ENCODE results near the gene LSM14A.
"Not testable (repeated sequence)": the region's sequence is repeated elsewhere in the genome, so short reads cannot be mapped to it uniquely, and the experiment has no call there.

Gene LSM14A

GRCh38 chr19:34232566-34233481 lies 60.5 kb downstream of the LSM14A start:
- DNase-seq, result no peak

DNA sequence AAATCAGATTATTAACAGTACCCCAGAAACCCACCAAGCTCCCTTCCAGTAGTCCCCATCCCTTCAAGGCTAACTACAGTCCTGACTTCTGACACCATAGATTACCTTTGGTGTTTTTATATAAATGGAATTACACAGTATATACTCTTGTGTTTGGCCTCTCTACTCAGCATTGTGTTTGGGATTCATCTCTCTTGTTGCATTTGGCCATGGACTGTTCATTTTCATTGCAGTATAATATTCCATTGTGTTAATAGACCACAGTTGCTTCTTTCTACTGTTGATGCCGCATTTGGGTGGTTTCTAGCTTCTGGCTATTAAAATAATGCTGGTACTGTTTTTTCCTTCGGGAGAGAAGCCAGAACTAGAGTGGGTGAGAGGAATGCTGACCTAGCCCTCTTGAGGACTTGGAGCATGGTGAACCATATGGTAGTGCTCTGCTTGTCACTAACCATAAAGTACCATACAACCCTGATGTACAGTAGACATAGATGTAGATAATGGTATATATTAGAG lies 63.2 kb downstream of the LSM14A start:
- no peak for DNase-seq

DNA sequence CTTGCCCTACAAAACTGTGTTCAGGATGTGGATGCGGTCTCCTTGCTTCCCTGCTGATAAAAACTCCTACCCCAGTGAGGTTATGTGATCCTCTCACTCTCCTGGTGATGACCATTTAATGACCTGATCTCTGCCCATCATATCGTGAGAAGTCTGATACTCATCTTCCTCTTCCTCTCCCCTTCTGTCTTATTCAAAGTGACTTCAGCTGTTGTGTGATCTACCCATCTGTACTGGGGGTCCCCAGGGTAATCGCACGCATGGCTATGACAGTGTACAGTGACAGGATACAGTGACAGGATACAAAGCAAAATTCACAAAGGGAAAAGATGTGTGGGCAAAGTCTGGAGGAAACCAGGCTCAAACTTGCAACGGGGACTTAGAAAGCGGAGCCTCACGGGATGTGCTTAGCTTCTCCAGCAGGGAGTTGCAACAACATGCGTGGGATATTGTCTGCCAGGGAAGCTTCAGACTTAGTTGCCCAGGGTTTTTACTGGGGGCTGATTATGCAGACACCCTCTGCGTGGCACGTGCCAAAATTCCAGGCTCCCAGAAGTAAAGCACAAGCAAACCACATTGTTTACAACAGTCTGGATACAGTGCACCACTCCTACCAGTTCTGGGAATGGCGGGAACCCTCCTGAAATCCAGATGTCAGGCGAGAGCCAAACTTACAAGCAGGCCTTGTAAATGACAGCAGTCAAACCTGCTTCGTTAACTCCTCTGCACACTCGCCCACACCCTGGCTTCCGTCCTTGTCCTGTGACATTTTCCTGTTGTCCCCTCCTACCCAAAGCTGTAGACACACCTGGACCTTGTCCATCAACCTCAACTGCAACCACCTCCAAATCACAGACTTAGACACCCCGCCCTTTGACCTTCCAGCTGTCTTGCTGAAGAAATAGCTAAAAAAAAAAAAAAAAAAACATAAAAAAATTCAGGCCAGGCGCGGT lies 64.0 kb downstream of the LSM14A start:
- DNase-seq, result no peak

DNA sequence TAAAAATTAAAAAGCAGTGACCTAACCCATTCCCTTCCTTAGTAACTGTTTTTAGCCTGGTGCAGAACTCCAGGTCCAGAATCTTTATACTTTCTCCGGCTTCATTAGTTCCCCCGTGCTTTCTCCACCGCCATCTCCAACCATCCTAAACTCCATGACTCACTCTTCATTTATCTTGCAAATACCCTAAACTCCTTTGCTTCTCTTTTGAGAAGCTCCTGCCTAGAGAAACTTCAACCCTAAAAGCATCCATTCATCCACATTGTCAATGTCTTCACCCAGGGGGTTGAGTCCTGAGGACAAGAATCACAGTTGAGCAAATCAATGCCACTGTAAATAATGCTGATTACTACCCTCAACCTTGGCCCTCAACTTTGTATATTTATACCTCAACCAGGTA lies 65.0 kb downstream of the LSM14A start:
- DNase-seq, result no peak

- DNase-seq, result no peak
Observed at GRCh38 chr19:34237939-34238338, 65.6 kb downstream of the LSM14A start.

DNA sequence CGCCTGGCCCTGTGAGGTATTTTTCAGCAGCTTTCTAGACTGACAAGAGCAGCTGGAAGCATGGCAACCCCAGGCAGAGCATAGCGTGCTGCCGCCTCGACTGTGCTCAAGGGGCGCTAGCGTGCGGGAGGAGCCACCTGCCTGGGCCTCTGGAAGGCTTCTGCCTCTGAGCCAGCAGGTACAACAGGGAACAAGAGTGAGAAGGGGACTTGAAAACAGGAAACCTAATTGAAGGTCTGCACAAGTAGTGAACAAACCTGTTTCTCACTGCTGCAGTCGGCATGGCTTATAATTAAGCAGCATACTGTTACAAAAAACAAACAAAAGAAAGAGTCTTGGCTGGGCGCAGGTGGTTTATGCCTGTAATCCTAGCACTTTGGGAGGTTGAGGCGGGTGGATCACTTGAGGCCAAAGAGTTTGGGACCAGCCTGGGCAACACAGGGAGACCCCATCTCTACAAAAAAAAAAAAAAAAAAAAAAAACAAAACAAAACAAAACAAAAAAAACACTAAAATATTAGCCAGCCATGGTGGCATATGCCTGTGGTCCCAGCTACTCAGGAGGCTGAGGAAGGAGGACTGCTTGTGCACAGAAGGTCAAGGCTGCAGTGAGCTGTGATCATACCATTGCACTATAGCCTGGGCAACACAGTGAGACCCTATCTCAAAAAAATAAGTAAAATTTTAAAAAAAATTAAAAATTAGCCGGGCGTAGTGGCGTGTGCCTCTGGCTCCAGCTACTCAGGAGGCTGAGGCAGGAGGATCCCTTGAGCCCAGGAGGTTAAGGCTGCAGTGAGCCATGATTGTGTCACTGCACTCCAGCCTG lies 69.4 kb downstream of the LSM14A start:
- DNase-seq, result peak; percentile 56

- not testable (repeated sequence) for DNase-seq
Observed at GRCh38 chr19:34243138-34243875, 71.0 kb downstream of the LSM14A start.

DNA sequence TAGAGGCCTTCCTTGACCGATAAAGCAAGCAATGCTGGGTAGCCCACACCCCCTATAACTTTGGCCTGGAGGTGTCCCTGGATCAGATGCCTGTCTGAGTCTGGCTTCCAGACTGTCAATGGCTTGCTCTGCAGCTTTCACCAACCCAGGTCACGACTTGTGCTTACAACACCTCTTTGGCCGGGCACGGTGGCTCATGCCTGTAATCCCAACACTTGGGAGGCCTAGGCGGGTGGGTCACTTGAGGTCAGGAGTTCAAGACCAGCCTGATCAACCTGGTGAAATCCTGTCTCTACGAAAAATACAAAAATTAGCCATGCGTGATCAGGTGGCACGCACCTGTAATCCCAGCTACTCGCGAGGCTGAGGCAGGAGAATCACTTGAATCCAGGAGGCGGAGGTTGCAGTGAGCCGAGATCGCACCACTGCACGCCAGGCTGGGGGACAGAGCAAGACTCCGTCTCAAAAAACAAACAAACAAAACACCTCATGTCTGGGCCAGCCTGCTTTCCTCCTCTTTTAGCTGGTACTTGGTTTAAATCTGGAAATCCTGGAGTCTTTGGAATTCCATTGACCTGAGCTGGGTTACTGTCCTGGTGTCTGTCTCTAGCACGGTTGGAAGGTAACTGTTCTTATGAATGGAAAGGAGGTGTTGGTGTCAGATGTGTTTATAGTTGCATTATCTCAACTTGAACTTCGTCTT lies 71.7 kb downstream of the LSM14A start:
- no peak for DNase-seq

DNA sequence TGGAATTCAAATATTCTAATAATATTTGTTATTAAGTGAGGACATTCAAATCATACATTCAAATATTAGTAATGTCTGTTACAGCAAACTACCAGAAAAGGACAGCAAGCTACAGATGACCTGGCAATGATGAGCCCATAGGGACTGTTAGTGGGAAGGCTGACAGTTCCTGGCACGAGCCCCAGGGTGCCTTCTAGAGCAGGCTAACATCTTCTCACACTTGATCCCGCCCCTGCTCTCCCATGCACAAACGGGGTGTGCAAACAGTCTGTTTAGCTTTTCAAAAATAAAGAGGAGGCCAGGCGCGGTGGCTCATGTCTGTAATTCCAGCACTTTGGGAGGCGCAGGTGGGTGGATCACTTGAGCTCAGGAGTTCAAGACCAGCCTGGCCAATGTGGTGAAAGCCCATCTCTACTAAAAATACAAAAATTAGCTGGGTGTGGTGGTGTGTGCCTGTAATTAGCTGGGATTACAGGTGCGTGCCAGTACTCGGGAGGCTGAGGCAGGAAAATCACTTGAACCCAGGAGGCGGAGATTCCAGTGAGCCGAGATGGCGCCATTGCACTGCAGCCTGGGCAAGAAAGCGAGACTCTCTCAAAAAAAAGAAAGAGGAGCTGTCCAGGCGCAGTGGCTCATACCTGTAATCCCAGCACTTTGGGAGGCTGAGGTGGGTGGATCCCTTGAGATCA lies 72.5 kb downstream of the LSM14A start:
- no peak for DNase-seq

DNA sequence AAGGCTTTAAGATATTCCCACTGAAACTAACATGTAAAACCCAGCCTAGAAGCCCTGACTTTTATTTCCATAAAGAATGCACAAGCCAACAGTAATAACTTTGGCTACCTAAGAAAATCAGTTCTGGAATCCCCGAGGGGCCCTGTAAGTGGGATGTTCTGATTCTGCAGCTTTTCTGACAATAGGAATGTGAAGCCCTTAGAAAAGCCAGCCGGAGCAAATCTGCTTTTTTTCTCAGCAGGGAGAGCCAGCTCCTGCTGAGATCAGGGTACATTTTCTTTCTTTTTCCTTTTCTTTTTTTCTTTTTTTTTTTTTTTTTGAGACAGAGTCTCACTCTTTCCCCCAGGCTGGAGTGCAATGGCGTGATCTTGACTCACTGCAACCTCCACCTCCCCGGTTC lies 74.0 kb downstream of the LSM14A start:
- DNase-seq, result no peak

DNA sequence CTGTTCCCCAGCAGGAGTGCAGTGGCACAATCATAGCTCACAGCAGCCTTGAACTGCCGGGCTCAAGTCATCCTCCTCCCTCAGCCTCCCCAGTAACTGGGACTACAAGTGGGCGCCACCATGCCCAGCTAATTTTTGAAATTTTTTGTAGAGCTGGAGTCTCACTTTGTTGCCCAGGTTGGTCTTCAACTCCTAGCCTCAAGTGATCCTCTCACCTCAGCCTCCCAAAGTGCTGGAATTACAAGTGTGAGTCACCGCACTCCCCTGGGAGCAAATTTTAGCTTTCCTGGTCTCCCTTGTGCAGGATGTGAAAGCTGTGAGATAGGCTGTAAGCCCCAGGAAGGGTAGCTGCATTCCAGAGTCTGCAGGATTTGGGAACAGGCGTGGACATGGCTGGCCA lies 76.6 kb downstream of the LSM14A start:
- DNase-seq, result no peak

DNA sequence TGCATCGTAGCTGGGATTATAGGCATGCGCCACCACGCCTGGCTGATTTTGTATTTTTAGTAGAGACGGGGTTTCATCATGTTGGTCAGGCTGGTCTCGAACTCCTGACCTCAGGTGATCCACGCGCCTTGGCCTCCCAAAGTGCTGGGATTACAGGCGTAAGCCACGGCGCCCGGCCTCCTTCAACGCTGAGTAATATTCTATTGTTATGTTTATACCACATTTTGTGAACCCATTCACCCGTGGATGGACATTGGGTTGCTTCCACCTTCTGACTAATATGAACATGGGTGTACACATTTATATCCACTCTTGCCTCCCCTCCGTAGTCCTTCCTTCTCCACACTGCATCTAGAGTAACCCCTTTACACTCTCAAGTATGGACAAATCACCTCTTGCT lies 80.9 kb downstream of the LSM14A start:
- not testable (repeated sequence) for DNase-seq

DNA sequence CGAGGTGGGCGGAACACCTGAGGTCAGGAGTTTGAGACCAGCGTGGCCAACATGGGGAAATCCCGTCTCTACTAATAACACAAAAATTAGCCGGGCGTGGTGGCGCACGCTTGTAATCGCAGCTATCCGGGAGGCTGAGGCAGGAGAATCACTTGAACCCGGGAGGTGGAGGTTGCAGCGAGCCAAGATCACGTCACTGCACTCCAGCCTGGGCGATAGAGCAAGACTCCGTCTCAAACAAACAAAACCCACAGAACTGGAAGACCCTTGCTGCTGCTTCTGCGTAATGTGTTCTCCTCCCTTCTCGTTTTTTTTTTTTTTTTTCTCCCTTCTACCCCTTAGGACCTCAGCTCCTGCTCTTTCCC lies 81.4 kb downstream of the LSM14A start:
- DNase-seq, result not testable (repeated sequence)

DNA sequence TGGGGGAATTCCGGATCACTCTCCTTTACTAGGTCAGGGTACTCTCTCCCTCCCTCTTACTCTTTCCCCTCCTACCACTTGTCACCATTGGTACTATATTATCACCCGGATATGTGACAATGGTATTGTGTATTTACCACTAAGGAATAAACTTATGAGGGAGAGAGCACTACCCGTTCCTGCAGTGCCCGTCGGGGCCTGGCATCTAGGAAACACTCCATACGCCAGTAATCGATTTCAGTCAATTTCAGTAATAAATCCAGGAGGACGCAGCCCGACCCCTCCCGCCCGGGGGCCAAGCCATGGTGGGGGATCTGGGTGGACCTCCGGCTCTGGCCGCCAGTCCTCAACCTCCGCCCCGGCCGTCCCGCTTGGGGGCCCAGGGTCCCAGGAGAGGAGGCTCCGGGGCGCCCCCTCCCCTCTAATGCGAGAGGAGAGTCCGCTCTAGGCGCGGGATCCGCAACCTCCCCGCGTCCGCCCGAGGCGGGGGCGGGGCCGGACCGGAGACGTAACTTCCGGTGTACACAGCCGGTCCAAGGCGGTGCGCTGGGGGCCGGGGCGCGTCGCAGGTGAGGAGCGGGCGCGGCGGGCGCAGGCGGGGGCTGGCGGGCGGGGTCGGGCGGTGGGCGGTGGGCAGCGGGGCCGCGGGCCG lies 81.9 kb downstream of the LSM14A start, which contains the start of gene GARRE1:
Gene GARRE1 (plus strand): TSS at position 509 of the 652 bp plus-strand sequence. CDS start 45,920 bp downstream, outside the sequence.
- DNase-seq, result peak; percentile 58

DNA sequence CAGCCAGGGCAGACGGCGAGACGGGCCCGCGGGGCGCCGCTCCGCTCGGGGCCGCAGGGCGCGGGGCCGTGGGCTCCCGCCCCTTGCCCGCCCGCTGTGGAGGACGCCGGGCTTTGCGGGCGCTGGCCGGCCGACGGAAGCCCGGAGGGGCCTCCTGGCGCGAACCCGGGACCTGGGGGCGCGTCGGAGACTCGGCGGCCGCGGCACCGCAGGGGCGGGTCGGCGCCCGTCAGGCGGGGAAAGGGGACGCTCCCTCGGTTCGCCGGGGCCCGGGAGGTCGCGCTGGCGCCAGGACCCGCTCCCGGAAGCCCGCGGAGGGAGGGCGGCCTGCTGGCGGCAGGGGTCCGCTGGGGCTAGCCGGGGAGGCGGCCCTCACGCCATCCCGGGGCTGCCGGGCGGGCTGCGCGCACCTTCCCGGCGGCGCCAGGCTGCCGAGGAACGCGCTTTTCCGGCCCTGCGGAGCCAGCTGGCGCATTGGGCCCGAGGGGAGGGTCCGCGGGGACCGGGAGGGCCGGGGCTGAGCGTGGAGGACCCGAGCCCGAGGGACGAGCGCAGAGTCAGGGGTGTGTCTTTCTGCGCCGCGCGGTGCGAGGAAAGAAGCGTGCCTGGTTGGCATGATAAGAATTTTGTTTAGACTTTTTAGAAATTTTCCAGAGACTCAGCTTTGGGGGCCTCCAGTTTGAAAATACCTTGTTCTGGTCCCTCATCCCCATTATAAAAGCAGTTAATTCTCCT lies 82.6 kb downstream of the LSM14A start:
- peak; percentile 45 for DNase-seq

DNA sequence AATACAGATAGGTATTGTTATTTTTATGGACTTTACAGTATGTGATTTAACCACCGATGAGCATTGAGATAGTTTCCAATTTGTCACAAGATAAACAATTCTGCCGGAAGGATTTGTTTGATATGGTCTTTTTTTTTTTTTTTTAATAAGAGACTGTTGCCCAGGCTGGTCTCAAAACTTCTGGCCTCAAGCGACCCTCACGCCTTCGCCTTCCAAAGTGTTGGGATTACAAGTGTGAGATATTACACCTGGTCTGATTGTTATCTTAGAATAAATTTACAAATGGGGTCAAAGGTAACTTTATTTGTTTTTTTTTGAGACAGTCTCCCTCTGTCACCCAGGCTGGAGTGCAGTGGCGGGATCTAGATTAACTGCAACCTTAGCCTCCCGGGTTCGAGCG lies 83.2 kb downstream of the LSM14A start:
- DNase-seq, result no peak

DNA sequence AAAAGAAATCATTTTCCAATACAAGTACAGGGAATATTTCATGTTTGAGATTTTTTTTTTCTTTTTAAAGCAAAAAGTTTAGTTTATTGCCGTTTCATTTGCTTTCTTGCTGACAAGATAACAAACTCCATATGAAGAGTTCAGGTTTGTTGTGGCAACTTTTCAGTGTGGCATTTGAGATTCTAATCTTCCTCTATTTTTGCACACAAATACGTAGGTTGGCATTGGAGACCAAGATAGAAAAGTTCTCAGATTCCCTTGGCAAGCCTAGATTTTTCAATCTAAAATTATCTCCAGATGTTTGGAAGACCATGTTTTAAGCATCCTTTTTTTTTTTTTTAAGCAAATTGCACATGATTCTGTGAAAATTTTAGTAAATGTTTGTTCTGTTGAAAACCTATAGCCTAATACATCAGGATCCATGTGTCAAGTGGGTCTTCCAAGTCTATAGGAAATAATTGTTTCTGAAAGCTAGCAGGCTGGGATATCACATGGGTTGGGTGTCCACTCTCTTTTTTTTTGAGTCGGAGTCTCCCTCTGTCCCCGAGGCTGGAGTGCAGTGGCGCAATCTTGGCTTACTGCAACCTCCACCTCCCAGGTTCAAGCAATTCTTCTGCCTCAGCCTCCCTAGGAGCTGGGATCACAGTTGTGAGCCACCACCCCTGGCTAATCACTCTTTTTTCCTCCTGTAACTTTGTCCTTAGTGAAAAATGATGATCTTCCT lies 84.7 kb downstream of the LSM14A start:
- no peak for DNase-seq

DNA sequence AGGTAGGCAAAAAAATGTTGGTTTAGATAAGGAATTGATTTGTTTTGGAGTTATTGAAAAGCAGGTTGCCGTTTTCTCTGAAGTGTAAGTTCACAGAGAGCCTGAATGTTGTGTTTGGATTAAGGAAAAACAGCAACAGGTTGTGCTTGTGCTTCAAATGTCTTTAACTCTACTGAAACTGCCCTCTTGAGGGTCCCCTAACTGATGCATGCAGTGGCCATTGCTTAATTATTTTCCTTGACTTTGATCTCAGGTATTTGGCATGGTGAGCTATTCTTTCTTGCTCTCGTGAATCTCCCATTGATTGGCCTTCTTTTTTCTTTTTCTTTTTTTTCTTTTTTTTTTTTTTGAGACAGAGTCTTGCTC lies 85.2 kb downstream of the LSM14A start:
- DNase-seq, result no peak
